GM12878 (cell line): ENCODE data around the gene C1S. TPM values are rescaled to one million over a fixed set of nuclear protein-coding genes. Genes with fewer than 3 reads are reported as not detected.

Experiments used
- ATAC-seq: fragments of 200-7000 bp; cut with Tn5 transposase; 3 replicates; pipeline ENCODE4 v1.9.1; 2020; ENCODE audit warnings: mild to moderate bottlenecking, moderate library complexity
- BruUV-seq: library from RNA; stranded (reverse); fragments of 400-500 nt; replicated peaks from 2 replicates; lab custom pipeline; 2021; lab: Mats Ljungman, UMichigan
- CTCF ChIA-PET: fragments of 300-600 bp; sonication (Branson Sonifier 250); formaldehyde crosslinking; extraction: SDS; loops from one replicate; lab custom pipeline; 2021; ENCODE audit warnings: inconsistent platforms; lab: Yijun Ruan, JAX
- POLR2A ChIA-PET: fragments of 350-600 bp; formaldehyde crosslinking; extraction: SDS; loops from one replicate; lab custom pipeline; 2021; ENCODE audit warnings: inconsistent platforms; lab: Charles Lee
- RAD21 ChIA-PET: fragments of 300-600 bp; sonication (Branson Sonifier 250); formaldehyde crosslinking; loops from one replicate; lab custom pipeline; 2023; ENCODE audit warnings: antibody characterized with exemption; ENCODE audit not compliant: unreplicated experiment; lab: Charles Lee
- SMC1A ChIA-PET: fragments of 300-600 bp; sonication (Branson Sonifier 250); formaldehyde crosslinking; loops from one replicate; lab custom pipeline; 2023; ENCODE audit not compliant: unreplicated experiment, uncharacterized antibody; lab: Charles Lee
- DNase-seq: peaks from one replicate; pipeline ENCODE4 v3.0.0-alpha.2; 2011; ENCODE audit warnings: low read depth, low spot score
- FAIRE-seq: peaks from 3 replicates; lab custom pipeline; 2011; peaks lifted over from hg19 to GRCh38; lab: Jason Lieb, UNC
- H2AFZ ChIP-seq: 2 replicates; pipeline ENCODE4 v1.6.0; 2011; ENCODE audit warnings: low read depth, low read length, control low read depth; ENCODE audit not compliant: control insufficient read depth
- H3K27ac ChIP-seq: 2 replicates; pipeline ENCODE4 v1.5.1; 2011; ENCODE audit warnings: control low read depth; ENCODE audit not compliant: control insufficient read depth, insufficient read depth
- H3K27me3 ChIP-seq, 2 experiments: replicated peaks in 1 of 2; 2 replicates each; pipeline versions ENCODE4 v1.6.0 to v1.6.1; 2011; ENCODE audit warnings: low read length in 1 of 2; ENCODE audit not compliant: control insufficient read depth in 2 of 2, insufficient read depth in 2 of 2
- H3K36me3 ChIP-seq, 2 experiments: 2 replicates each; pipeline ENCODE4 v1.5.1; 2011; ENCODE audit warnings: low read length in 1 of 2; ENCODE audit not compliant: control insufficient read depth in 2 of 2, insufficient read depth in 2 of 2
- H3K4me1 ChIP-seq: 2 replicates; pipeline ENCODE4 v1.6.1; 2011; ENCODE audit warnings: mild to moderate bottlenecking, low read length, moderate library complexity, mixed read lengths; ENCODE audit not compliant: control insufficient read depth, insufficient read depth
- H3K4me2 ChIP-seq: 2 replicates; pipeline ENCODE4 v1.6.0; 2011; ENCODE audit warnings: control low read depth; ENCODE audit not compliant: control insufficient read depth, insufficient read depth
- H3K4me3 ChIP-seq: fragments of 200-600 bp; sonication (generic); 2 replicates; pipeline ENCODE4 v1.5.1; 2016
- H3K79me2 ChIP-seq: 2 replicates; pipeline ENCODE4 v1.6.0; 2011; ENCODE audit warnings: low read length; ENCODE audit not compliant: control insufficient read depth, insufficient read depth
- H3K9ac ChIP-seq: 2 replicates; pipeline ENCODE4 v1.8.0; 2011; ENCODE audit warnings: low read length, control low read depth, mixed read lengths; ENCODE audit not compliant: control insufficient read depth, insufficient read depth
- H3K9me3 ChIP-seq: replicated peaks from 3 replicates; pipeline ENCODE4 v1.5.1; 2011; ENCODE audit warnings: mild to moderate bottlenecking, low read length; ENCODE audit not compliant: control insufficient read depth, insufficient read depth
- H4K20me1 ChIP-seq: 2 replicates; pipeline ENCODE4 v1.6.0; 2011; ENCODE audit not compliant: control insufficient read depth, insufficient read depth
- CREB1 ChIP-seq: IDR thresholded peaks from 2 replicates; pipeline ENCODE4 v1.6.1; 2012; ENCODE audit warnings: low read depth, mild to moderate bottlenecking, inconsistent platforms
- ELK1 ChIP-seq: IDR thresholded peaks from 2 replicates; pipeline ENCODE4 v1.6.1; 2012; ENCODE audit warnings: low read depth, low read length, improper control_type of control experiment
- FOS ChIP-seq: IDR thresholded peaks from 3 replicates; pipeline ENCODE4 v1.6.1; 2011; ENCODE audit warnings: borderline replicate concordance; ENCODE audit not compliant: insufficient read length; ENCODE audit errors: extremely low read depth
- FOXM1 ChIP-seq: IDR thresholded peaks from 2 replicates; pipeline ENCODE4 v1.6.1; 2012; ENCODE audit warnings: low read depth, mild to moderate bottlenecking, inconsistent platforms, low read length, moderate library complexity
- IRF4 ChIP-seq: IDR thresholded peaks from 2 replicates; pipeline ENCODE4 v1.6.1; 2011; ENCODE audit warnings: low read depth, low read length
- MYC ChIP-seq: IDR thresholded peaks from 2 replicates; pipeline ENCODE4 v1.6.1; 2011; ENCODE audit warnings: mild to moderate bottlenecking, low read length, moderate library complexity, inconsistent platforms; ENCODE audit not compliant: insufficient read depth, insufficient replicate concordance, insufficient read length, severe bottlenecking
- PAX5 ChIP-seq: IDR thresholded peaks from 2 replicates; pipeline ENCODE4 v1.6.1; 2011; ENCODE audit warnings: low read depth, low read length, borderline replicate concordance
- POLR2AphosphoS2 ChIP-seq: IDR thresholded peaks from 2 replicates; pipeline ENCODE4 v1.6.1; 2011; ENCODE audit warnings: low read depth, mild to moderate bottlenecking, low read length, improper control_type of control experiment, moderate library complexity
- RELB ChIP-seq: fragments of 450-650 bp; IDR thresholded peaks from 2 replicates; pipeline ENCODE4 v1.6.1; 2017; ENCODE audit warnings: low read depth, mild to moderate bottlenecking, moderate library complexity
- SREBF2 ChIP-seq: IDR thresholded peaks from 2 replicates; pipeline ENCODE4 v1.6.1; 2012; ENCODE audit warnings: mild to moderate bottlenecking, low read length
- TAF1 ChIP-seq: IDR thresholded peaks from 2 replicates; pipeline ENCODE4 v1.6.1; 2011; ENCODE audit warnings: mild to moderate bottlenecking, low read depth, low read length, borderline replicate concordance
- TCF7 ChIP-seq: IDR thresholded peaks from 2 replicates; pipeline ENCODE4 v1.6.1; 2014; ENCODE audit warnings: antibody characterized with exemption, borderline replicate concordance
- WRNIP1 ChIP-seq: IDR thresholded peaks from 2 replicates; pipeline ENCODE4 v1.6.1; 2011; ENCODE audit warnings: low read depth, low read length, improper control_type of control experiment, borderline replicate concordance
- ZNF24 ChIP-seq: fragments of 450-650 bp; IDR thresholded peaks from 2 replicates; pipeline ENCODE4 v1.6.1; 2017; ENCODE audit warnings: antibody characterized with exemption, mild to moderate bottlenecking
- ZNF592 ChIP-seq: fragments of 450-650 bp; IDR thresholded peaks from 2 replicates; pipeline ENCODE4 v1.6.1; 2017; ENCODE audit warnings: mild to moderate bottlenecking, moderate library complexity
- ZZZ3 ChIP-seq: IDR thresholded peaks from 2 replicates; pipeline ENCODE4 v1.6.1; 2011; ENCODE audit warnings: low read depth; ENCODE audit not compliant: control insufficient read depth, insufficient read length
- WGBS: methylation state at CpG from one replicate; pipeline ENCODE4 v1.1.6; 2016; ENCODE audit warnings: low lambda C conversion rate; ENCODE audit not compliant: insufficient replicate concordance, insufficient coverage; ENCODE audit errors: missing lambda C conversion rate; 5-methylcytosine and 5-hydroxymethylcytosine counted together
- in situ Hi-C: fragments of 300-500 bp; cut with MboI; formaldehyde crosslinking; loops from 9 replicates; pipeline ENCODE4 v1.14.3; 2018; ENCODE audit warnings: mixed read lengths
- intact Hi-C: fragments of 100-400 bp; cut with micrococcal nuclease; formaldehyde crosslinking; loops from one replicate; pipeline ENCODE4 v1.14.2; 2022; ENCODE audit not compliant: unreplicated experiment
- polyA plus RNA-seq, 11 experiments: library from polyadenylated mRNA; depleted of rRNA in 4 of 11; unstranded in 6 of 11; stranded (reverse) in 5 of 11; fragments of >200 nt; fragmentation: Nextera tagmentation in 4 of 11; fragmentation: Illumina TruSeq in 1 of 11; extraction: Ambion mirVana in 4 of 11; extraction: Trizol in 1 of 11; gene quantifications; 1 replicate in 1 of 11; 2 replicates in 10 of 11; pipeline versions ENCODE4 v1.2.1 to v1.2.3, GENCODE V29; 2011 to 2016; ENCODE audit warnings: inconsistent platforms in 2 of 11, missing spikeins in 2 of 11, low read depth in 1 of 11
- total RNA-seq, 4 experiments: library from RNA; depleted of rRNA in 3 of 4; stranded (reverse); fragments of >200 nt in 3 of 4; fragmentation: Illumina TruSeq in 1 of 4; extraction: Trizol in 1 of 4; gene quantifications; 2 replicates each; pipeline versions ENCODE4 v1.2.1 to v1.2.3, GENCODE V29; 2013 to 2021

Gene C1S
- total and polyA plus RNA-seq, 10 of the 15 experiments (the other 5 are each of a cell fraction or from before 2014, with no cell fraction given): 0.10 to 1.4 (median 0.42) TPM

- no peak for TF ChIP-seq ZNF592
Measured at GRCh38 chr12:7061138-7061537, 620 bp downstream of the C1S start (continued).

- Histone ChIP-seq H3K9me3 (no peaks in the 10 kb centered on the region), H3K4me3 (no peak overlapping the region), H4K20me1 (no peaks in the 10 kb centered on the region), H3K4me1 (no peaks in the 10 kb centered on the region), H3K4me2 (no peak overlapping the region), H2AFZ (no peak overlapping the region), H3K36me3 (no peaks in the 10 kb centered on the region), H3K9ac (no peak overlapping the region), H3K27ac (no peak overlapping the region), H3K27me3 (peaks cover 0 to 3% of the 10 kb centered on the region in 2 experiments; a peak in 2 of 4 replicates), H3K79me2 (no peaks in the 10 kb centered on the region)
- 57% methylated on average over 7 of the region's 7 CpGs for WGBS
- POLR2A ChIA-PET: no interaction called here
- ATAC-seq: no peak
- SMC1A ChIA-PET: no interaction called here
- no TSS peak for BruUV-seq
- intact Hi-C loops (no loop called here), in situ Hi-C loops (no loop called here)
- CTCF ChIA-PET: no interaction called here
- RAD21 ChIA-PET: interaction anchor here (1.6 kb wide), 1 partner anchor 52 kb away, joined by 4 read pairs; no protein-coding TSS in a partner anchor
- FAIRE-seq: no peak
- no peak for DNase-seq
- TF ChIP-seq MYC (no peak), ZNF24 (no peak), TCF7 (no peak), ZZZ3 (no peak), ELK1 (no peak), FOXM1 (no peak), IRF4 (no peak), WRNIP1 (no peak), RELB (no peak), FOS (no peak), CREB1 (no peak), TAF1 (no peak), POLR2AphosphoS2 (no peak), SREBF2 (no peak), PAX5 (no peak)
Measured at GRCh38 chr12:7061596-7061995, 1.1 kb downstream of the C1S start.
